HepG2 (cell line): ENCODE results near the gene VPS18. TPM values are rescaled to one million over a fixed set of nuclear protein-coding genes. Genes with fewer than 3 reads are reported as not detected.

Experiments used
- GFI1 ChIP-seq: sonication (generic); formaldehyde crosslinking; IDR thresholded peaks from 2 replicates; pipeline ENCODE4 v1.5.0; 2020; ENCODE audit warnings: missing genetic modification reagents, mild to moderate bottlenecking, borderline replicate concordance
- HNRNPH1 ChIP-seq: fragments of 200-400 bp; formaldehyde crosslinking; optimal IDR thresholded peaks from 2 replicates; pipeline ENCODE3; 2017; ENCODE audit warnings: mild to moderate bottlenecking, low read depth, low read length
- KLF12 ChIP-seq: sonication (generic); formaldehyde crosslinking; IDR thresholded peaks from 2 replicates; pipeline ENCODE4 v1.4.0; 2020; ENCODE audit warnings: missing genetic modification reagents, borderline replicate concordance
- NCOR1 ChIP-seq: fragments of 200-600 bp; sonication (generic); IDR thresholded peaks from 2 replicates; pipeline ENCODE4 v1.7.0; 2017; ENCODE audit warnings: antibody characterized with exemption, low read length, borderline replicate concordance
- NFYB ChIP-seq: sonication (generic); formaldehyde crosslinking; IDR thresholded peaks from 2 replicates; pipeline ENCODE4 v1.4.0; 2020; ENCODE audit warnings: missing genetic modification reagents
- SSRP1 ChIP-seq: IDR thresholded peaks from 2 replicates; pipeline ENCODE4 v1.6.1; 2016; ENCODE audit warnings: control low read depth
- TGIF2 ChIP-seq: IDR thresholded peaks from 2 replicates; pipeline ENCODE4 v1.6.1; 2016; ENCODE audit warnings: control low read depth, missing compliant biosample characterization
- TRIM22 ChIP-seq: fragments of 450-650 bp; IDR thresholded peaks from 2 replicates; pipeline ENCODE4 v1.6.1; 2017
- UBTF ChIP-seq: sonication (generic); formaldehyde crosslinking; IDR thresholded peaks from 2 replicates; pipeline ENCODE4 v1.4.0; 2020; ENCODE audit warnings: mild to moderate bottlenecking, missing genetic modification reagents
- ZBTB3 ChIP-seq: sonication (generic); formaldehyde crosslinking; IDR thresholded peaks from 2 replicates; pipeline ENCODE4 v1.4.0; 2020; ENCODE audit warnings: low read depth, mild to moderate bottlenecking, moderate library complexity, missing genetic modification reagents, borderline replicate concordance
- ZMAT5 ChIP-seq: sonication (generic); formaldehyde crosslinking; IDR thresholded peaks from 2 replicates; pipeline ENCODE4 v1.5.0; 2020; ENCODE audit warnings: mild to moderate bottlenecking, low read depth, missing genetic modification reagents, borderline replicate concordance
- ZNF451 ChIP-seq: sonication (generic); formaldehyde crosslinking; IDR thresholded peaks from 2 replicates; pipeline ENCODE4 v1.5.0; 2020; ENCODE audit warnings: mild to moderate bottlenecking, missing genetic modification reagents
- ZNF468 ChIP-seq: sonication (generic); formaldehyde crosslinking; IDR thresholded peaks from 2 replicates; pipeline ENCODE4 v1.8.0; 2022; ENCODE audit warnings: mild to moderate bottlenecking, moderate library complexity, missing genetic modification reagents
- ZSCAN12 ChIP-seq: sonication (generic); formaldehyde crosslinking; IDR thresholded peaks from 2 replicates; pipeline ENCODE4 v1.9.0; 2021; ENCODE audit warnings: mild to moderate bottlenecking, missing genetic modification reagents
- polyA plus RNA-seq, 8 experiments: library from polyadenylated mRNA; depleted of rRNA in 3 of 8; stranded (reverse) in 7 of 8; unstranded in 1 of 8; fragments of >200 nt; fragmentation: Illumina TruSeq in 4 of 8; extraction: Trizol in 4 of 8; gene quantifications; 2 replicates each; pipeline versions ENCODE4 v1.2.1 to v1.2.3, GENCODE V29; 2011 to 2016; ENCODE audit warnings: low read depth in 4 of 8, missing spikeins in 1 of 8, mixed read lengths in 1 of 8; ENCODE audit not compliant: insufficient read depth in 1 of 8
- total RNA-seq, 5 experiments: library from RNA; depleted of rRNA; stranded (reverse); fragments of >200 nt; fragmentation: Illumina TruSeq; extraction: Trizol; gene quantifications; 2 replicates each; pipeline ENCODE4 v1.2.3, GENCODE V29; 2016; ENCODE audit warnings: low read depth in 1 of 5
- TF ChIP-seq, protein P1 (sequence below): sonication (generic); formaldehyde crosslinking; IDR thresholded peaks from 2 replicates; pipeline ENCODE4 v1.5.0; 2020; ENCODE audit warnings: mild to moderate bottlenecking, missing genetic modification reagents, moderate library complexity
- TF ChIP-seq, protein P2 (sequence below): sonication (generic); formaldehyde crosslinking; IDR thresholded peaks from 2 replicates; pipeline ENCODE4 v1.4.0; 2020; ENCODE audit warnings: missing genetic modification reagents

Gene VPS18
- total and polyA plus RNA-seq, 2 of the 13 experiments (the other 11 are each of a cell fraction or from before 2014, with no cell fraction given): 5.8 to 17.0 TPM

- TF ChIP-seq, protein P1, sequence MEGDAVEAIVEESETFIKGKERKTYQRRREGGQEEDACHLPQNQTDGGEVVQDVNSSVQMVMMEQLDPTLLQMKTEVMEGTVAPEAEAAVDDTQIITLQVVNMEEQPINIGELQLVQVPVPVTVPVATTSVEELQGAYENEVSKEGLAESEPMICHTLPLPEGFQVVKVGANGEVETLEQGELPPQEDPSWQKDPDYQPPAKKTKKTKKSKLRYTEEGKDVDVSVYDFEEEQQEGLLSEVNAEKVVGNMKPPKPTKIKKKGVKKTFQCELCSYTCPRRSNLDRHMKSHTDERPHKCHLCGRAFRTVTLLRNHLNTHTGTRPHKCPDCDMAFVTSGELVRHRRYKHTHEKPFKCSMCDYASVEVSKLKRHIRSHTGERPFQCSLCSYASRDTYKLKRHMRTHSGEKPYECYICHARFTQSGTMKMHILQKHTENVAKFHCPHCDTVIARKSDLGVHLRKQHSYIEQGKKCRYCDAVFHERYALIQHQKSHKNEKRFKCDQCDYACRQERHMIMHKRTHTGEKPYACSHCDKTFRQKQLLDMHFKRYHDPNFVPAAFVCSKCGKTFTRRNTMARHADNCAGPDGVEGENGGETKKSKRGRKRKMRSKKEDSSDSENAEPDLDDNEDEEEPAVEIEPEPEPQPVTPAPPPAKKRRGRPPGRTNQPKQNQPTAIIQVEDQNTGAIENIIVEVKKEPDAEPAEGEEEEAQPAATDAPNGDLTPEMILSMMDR (CRISPR knock-in tag): peak; percentile 97
- no peak for TF ChIP-seq ZNF451
- no peak for TF ChIP-seq ZNF468 (CRISPR knock-in tag)
- TF ChIP-seq NCOR1: no peak
- TF ChIP-seq KLF12: no peak
- no peak for TF ChIP-seq ZSCAN12 (CRISPR knock-in tag)
- TF ChIP-seq ZBTB3 (CRISPR knock-in tag): no peak
- no peak for TF ChIP-seq GFI1 (CRISPR knock-in tag)
- no peak for TF ChIP-seq HNRNPH1
- no peak for TF ChIP-seq ZMAT5 (CRISPR knock-in tag)
- TF ChIP-seq TGIF2 (CRISPR knock-in tag): no peak
- no peak for TF ChIP-seq NFYB (CRISPR knock-in tag)
- peak; percentile 36; the same call in 1 of the 2 replicates for TF ChIP-seq UBTF (CRISPR knock-in tag)
- no peak for TF ChIP-seq TRIM22
- no peak for TF ChIP-seq SSRP1
- TF ChIP-seq, protein P2, sequence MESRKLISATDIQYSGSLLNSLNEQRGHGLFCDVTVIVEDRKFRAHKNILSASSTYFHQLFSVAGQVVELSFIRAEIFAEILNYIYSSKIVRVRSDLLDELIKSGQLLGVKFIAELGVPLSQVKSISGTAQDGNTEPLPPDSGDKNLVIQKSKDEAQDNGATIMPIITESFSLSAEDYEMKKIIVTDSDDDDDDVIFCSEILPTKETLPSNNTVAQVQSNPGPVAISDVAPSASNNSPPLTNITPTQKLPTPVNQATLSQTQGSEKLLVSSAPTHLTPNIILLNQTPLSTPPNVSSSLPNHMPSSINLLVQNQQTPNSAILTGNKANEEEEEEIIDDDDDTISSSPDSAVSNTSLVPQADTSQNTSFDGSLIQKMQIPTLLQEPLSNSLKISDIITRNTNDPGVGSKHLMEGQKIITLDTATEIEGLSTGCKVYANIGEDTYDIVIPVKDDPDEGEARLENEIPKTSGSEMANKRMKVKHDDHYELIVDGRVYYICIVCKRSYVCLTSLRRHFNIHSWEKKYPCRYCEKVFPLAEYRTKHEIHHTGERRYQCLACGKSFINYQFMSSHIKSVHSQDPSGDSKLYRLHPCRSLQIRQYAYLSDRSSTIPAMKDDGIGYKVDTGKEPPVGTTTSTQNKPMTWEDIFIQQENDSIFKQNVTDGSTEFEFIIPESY (CRISPR knock-in tag): no peak
Observed at GRCh38 chr15:40857601-40858341, 36.5 kb upstream of the VPS18 start (continued).
